Transverse colon (tissue), 3 donors: Measurements from ENCODE around the gene PI16.

Experiments used
- CTCF ChIP-seq, 5 experiments: fragments of 200-600 bp in 3 of 5; fragments of 450-650 bp in 2 of 5; sonication (generic) in 3 of 5; IDR thresholded peaks; 1 replicate in 2 of 5; 2 replicates in 3 of 5; pipeline ENCODE4 v1.5.1; 2016 to 2017; ENCODE audit warnings: antibody characterized with exemption in 5 of 5, inconsistent platforms in 3 of 5, mild to moderate bottlenecking in 2 of 5, moderate library complexity in 1 of 5
- EP300 ChIP-seq: sonication (generic); formaldehyde crosslinking; IDR thresholded peaks from one replicate; pipeline ENCODE4 v1.6.1; 2017; ENCODE audit warnings: antibody characterized with exemption, low read depth
- POLR2A ChIP-seq: fragments of 450-650 bp; IDR thresholded peaks from one replicate; pipeline ENCODE4 v1.6.1; 2016; ENCODE audit warnings: antibody characterized with exemption, mild to moderate bottlenecking, moderate library complexity

- TF ChIP-seq POLR2A (no peak), CTCF (IDR thresholded peaks at IDR 0.05) (no peak), EP300 (no peak)
Measured at GRCh38 chr6:36999061-36999750, 44.7 kb downstream of the PI16 start.
